ENCODE results near the gene GP2.

Gene GP2

DNA sequence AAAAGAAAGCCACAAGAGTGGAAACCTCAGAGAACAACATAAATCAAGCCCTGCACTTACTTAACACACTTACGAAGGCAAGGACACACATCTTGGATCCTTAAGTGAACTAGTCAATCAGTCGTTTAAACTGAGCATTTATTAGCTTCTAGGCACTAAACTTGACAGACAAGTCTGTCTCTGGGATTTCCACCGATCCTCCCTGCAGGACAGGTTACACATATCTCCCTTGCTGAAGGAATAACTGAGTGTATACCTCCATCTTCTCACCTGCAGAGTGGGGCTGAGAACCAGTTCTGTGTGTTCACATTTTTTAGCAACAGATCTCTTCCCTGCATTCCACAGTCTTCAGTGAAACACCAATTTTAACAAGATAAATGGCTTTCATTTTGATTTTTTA, 8.9 kb downstream of the GP2 start:
- H3K36me3 ChIP-seq (ENCODE audit: control insufficient read depth in 1 of 2, insufficient read depth in 2 of 2, low read length in 2 of 2) = no peaks in the 10 kb centered on the region
- no peak overlapping the region for H4K12ac ChIP-seq (ENCODE audit: low read depth, low read length)
- no peak overlapping the region for H2AFZ ChIP-seq (ENCODE audit: insufficient read depth, low read length, poor library complexity)
- H3K9ac ChIP-seq (ENCODE audit: low read length) = no peak overlapping the region
- no peaks in the 10 kb centered on the region for H3K27me3 ChIP-seq (ENCODE audit: insufficient read depth, low read length)
- H3K4me3 ChIP-seq (ENCODE audit: low read depth, low read length) = no peak overlapping the region
- peaks cover 3% of the 10 kb centered on the region for H3K9me3 ChIP-seq (ENCODE audit: insufficient read depth, low read depth, low read length)
- H3K4ac ChIP-seq (ENCODE audit: low read depth, low read length) = no peak overlapping the region
- H3K4me1 ChIP-seq (ENCODE audit: control insufficient read depth in 1 of 2, insufficient read depth in 2 of 2, low read length in 2 of 2) = no peaks in the 10 kb centered on the region
- H2BK12ac ChIP-seq (ENCODE audit: low read length) = no peak overlapping the region
- no peak overlapping the region for H3K18ac ChIP-seq (ENCODE audit: low read length)
- no peak overlapping the region for H2AK5ac ChIP-seq (ENCODE audit: low read length)
- H2BK5ac ChIP-seq (ENCODE audit: low read depth, low read length, poor library complexity) = no peak overlapping the region
- no peak overlapping the region for H3K23ac ChIP-seq (ENCODE audit: low read length)
- peak; percentile 33 to 74 for DNase-seq
- H3K14ac ChIP-seq (ENCODE audit: low read length) = no peak overlapping the region
- H3K4me2 ChIP-seq (ENCODE audit: low read length) = no peak overlapping the region
- H4K8ac ChIP-seq (ENCODE audit: low read depth, low read length) = no peak overlapping the region
- no CpG with 5 or more reads among the region's 3 CpGs for WGBS (ENCODE audit: extremely low coverage, insufficient coverage, insufficient read length)
- no peak overlapping the region for H3K27ac ChIP-seq (ENCODE audit: low read depth, low read length)
- no peaks in the 10 kb centered on the region for H3K79me2 ChIP-seq (ENCODE audit: control insufficient read depth, insufficient read depth, low read length, poor library complexity)
- no peak overlapping the region for H4K91ac ChIP-seq (ENCODE audit: low read depth, low read length)
- H2BK120ac ChIP-seq (ENCODE audit: insufficient read depth, low read length, poor library complexity) = no peak overlapping the region
- no peaks in the 10 kb centered on the region for H3K79me1 ChIP-seq (ENCODE audit: low read length)

DNA sequence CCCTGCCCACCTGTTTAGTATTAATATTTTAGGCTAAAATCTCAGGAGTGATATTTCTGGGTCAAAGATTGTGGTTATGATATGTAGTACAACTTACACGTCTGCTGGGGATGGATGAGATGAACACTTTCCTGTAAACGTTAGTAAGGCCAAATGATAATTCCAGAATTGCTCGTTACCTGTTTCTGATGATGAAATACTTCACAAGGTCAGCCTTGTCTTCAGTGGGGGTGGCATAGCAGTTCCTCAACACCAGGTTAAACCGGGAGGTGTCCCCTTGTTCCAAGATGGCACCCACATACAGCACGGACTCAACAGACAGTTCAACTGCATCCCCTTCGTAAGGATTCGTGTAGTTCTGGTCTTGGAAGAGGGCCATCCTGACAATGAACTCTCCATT, 9.3 kb downstream of the GP2 start:
- no peak overlapping the region for H2BK5ac ChIP-seq (ENCODE audit: low read depth, low read length, poor library complexity)
- WGBS (ENCODE audit: extremely low coverage, insufficient coverage, insufficient read length) = no CpG with 5 or more reads among the region's 7 CpGs
- H3K4ac ChIP-seq (ENCODE audit: low read depth, low read length) = no peak overlapping the region
- no peaks in the 10 kb centered on the region for H3K79me2 ChIP-seq (ENCODE audit: control insufficient read depth, insufficient read depth, low read length, poor library complexity)
- no peak overlapping the region for H3K4me2 ChIP-seq (ENCODE audit: low read length)
- H2BK120ac ChIP-seq (ENCODE audit: insufficient read depth, low read length, poor library complexity) = no peak overlapping the region
- H3K36me3 ChIP-seq (ENCODE audit: control insufficient read depth in 1 of 2, insufficient read depth in 2 of 2, low read length in 2 of 2) = no peaks in the 10 kb centered on the region
- no peak overlapping the region for H2AK5ac ChIP-seq (ENCODE audit: low read length)
- H3K27me3 ChIP-seq (ENCODE audit: insufficient read depth, low read length) = no peaks in the 10 kb centered on the region
- H4K91ac ChIP-seq (ENCODE audit: low read depth, low read length) = no peak overlapping the region
- no peak overlapping the region for H3K23ac ChIP-seq (ENCODE audit: low read length)
- no peak overlapping the region for H4K8ac ChIP-seq (ENCODE audit: low read depth, low read length)
- H3K9ac ChIP-seq (ENCODE audit: low read length) = no peak overlapping the region
- no peaks in the 10 kb centered on the region for H3K79me1 ChIP-seq (ENCODE audit: low read length)
- no peaks in the 10 kb centered on the region for H3K4me1 ChIP-seq (ENCODE audit: control insufficient read depth in 1 of 2, insufficient read depth in 2 of 2, low read length in 2 of 2)
- no peak for DNase-seq
- no peak overlapping the region for H4K12ac ChIP-seq (ENCODE audit: low read depth, low read length)
- no peak overlapping the region for H2BK12ac ChIP-seq (ENCODE audit: low read length)
- H2AFZ ChIP-seq (ENCODE audit: insufficient read depth, low read length, poor library complexity) = no peak overlapping the region
- H3K18ac ChIP-seq (ENCODE audit: low read length) = no peak overlapping the region
- peaks cover 3% of the 10 kb centered on the region for H3K9me3 ChIP-seq (ENCODE audit: insufficient read depth, low read depth, low read length)
- no peak overlapping the region for H3K27ac ChIP-seq (ENCODE audit: low read depth, low read length)
- H3K14ac ChIP-seq (ENCODE audit: low read length) = no peak overlapping the region
- H3K4me3 ChIP-seq (ENCODE audit: low read depth, low read length) = no peak overlapping the region

DNA sequence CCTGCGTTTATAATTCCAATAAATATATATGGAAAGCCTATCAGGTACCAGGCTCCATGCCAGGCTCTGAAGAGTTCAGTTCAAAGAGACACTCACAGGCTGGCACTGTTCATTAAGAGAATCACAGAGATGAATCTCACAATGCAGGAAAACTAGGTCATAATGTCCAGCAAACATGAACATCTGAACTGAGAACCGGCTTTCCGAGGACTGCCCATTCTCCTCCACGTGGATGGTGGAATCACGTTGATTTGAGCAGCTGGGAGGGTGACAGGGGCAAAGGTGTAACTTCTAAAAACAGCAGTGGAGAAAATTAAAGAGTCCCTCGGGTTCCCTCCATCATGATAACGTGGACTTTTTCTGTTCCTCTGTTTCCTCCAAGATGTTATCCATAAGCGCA, 10.2 kb downstream of the GP2 start:
- H3K9me3 ChIP-seq (ENCODE audit: insufficient read depth, low read depth, low read length) = peaks cover 3% of the 10 kb centered on the region
- no peak overlapping the region for H2BK120ac ChIP-seq (ENCODE audit: insufficient read depth, low read length, poor library complexity)
- no peak overlapping the region for H4K8ac ChIP-seq (ENCODE audit: low read depth, low read length)
- no peak overlapping the region for H4K12ac ChIP-seq (ENCODE audit: low read depth, low read length)
- no peaks in the 10 kb centered on the region for H3K79me1 ChIP-seq (ENCODE audit: low read length)
- no peak overlapping the region for H2AK5ac ChIP-seq (ENCODE audit: low read length)
- H3K4ac ChIP-seq (ENCODE audit: low read depth, low read length) = no peak overlapping the region
- H3K27me3 ChIP-seq (ENCODE audit: insufficient read depth, low read length) = no peaks in the 10 kb centered on the region
- H3K4me3 ChIP-seq (ENCODE audit: low read depth, low read length) = no peak overlapping the region
- H3K18ac ChIP-seq (ENCODE audit: low read length) = no peak overlapping the region
- no peak overlapping the region for H2BK12ac ChIP-seq (ENCODE audit: low read length)
- H3K14ac ChIP-seq (ENCODE audit: low read length) = no peak overlapping the region
- DNase-seq = no peak
- H3K27ac ChIP-seq (ENCODE audit: low read depth, low read length) = no peak overlapping the region
- H3K4me2 ChIP-seq (ENCODE audit: low read length) = no peak overlapping the region
- H4K91ac ChIP-seq (ENCODE audit: low read depth, low read length) = no peak overlapping the region
- no peaks in the 10 kb centered on the region for H3K36me3 ChIP-seq (ENCODE audit: control insufficient read depth in 1 of 2, insufficient read depth in 2 of 2, low read length in 2 of 2)
- no CpG with 5 or more reads among the region's 8 CpGs for WGBS (ENCODE audit: extremely low coverage, insufficient coverage, insufficient read length)
- no peak overlapping the region for H2BK5ac ChIP-seq (ENCODE audit: low read depth, low read length, poor library complexity)
- H2AFZ ChIP-seq (ENCODE audit: insufficient read depth, low read length, poor library complexity) = no peak overlapping the region
- H3K23ac ChIP-seq (ENCODE audit: low read length) = no peak overlapping the region
- no peaks in the 10 kb centered on the region for H3K4me1 ChIP-seq (ENCODE audit: control insufficient read depth in 1 of 2, insufficient read depth in 2 of 2, low read length in 2 of 2)
- H3K79me2 ChIP-seq (ENCODE audit: control insufficient read depth, insufficient read depth, low read length, poor library complexity) = no peaks in the 10 kb centered on the region
- H3K9ac ChIP-seq (ENCODE audit: low read length) = no peak overlapping the region

DNA sequence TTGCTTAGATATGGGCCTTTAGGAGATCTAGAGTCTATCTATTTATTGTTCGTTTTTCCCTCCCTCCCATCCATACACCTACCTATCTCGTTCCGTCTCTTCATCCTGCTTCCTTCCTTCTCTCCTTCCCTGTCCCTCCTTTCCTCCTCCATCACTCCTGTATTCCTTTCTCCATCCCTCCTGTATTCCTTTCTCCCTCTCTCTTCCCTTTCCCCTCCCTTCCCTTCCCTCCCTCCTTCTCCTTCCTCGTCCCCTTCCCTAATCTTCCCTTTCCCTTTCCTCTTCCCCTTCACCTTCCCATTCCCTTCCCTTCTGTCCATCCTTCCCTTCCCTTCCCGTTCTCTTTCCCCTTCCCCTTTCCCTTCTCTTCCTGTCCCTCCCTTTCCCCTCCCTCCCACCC, 10.6 kb downstream of the GP2 start:
- Histone ChIP-seq H4K8ac (ENCODE audit: low read depth, low read length) (no peak overlapping the region), H2AK5ac (ENCODE audit: low read length) (no peak overlapping the region), H2AFZ (ENCODE audit: insufficient read depth, low read length, poor library complexity) (no peak overlapping the region), H2BK5ac (ENCODE audit: low read depth, low read length, poor library complexity) (no peak overlapping the region), H4K12ac (ENCODE audit: low read depth, low read length) (no peak overlapping the region), H4K91ac (ENCODE audit: low read depth, low read length) (no peak overlapping the region), H3K9ac (ENCODE audit: low read length) (no peak overlapping the region), H2BK120ac (ENCODE audit: insufficient read depth, low read length, poor library complexity) (no peak overlapping the region), H3K14ac (ENCODE audit: low read length) (no peak overlapping the region), H3K4me2 (ENCODE audit: low read length) (no peak overlapping the region), H3K27me3 (ENCODE audit: insufficient read depth, low read length) (no peaks in the 10 kb centered on the region), H3K79me1 (ENCODE audit: low read length) (no peaks in the 10 kb centered on the region), H3K4ac (ENCODE audit: low read depth, low read length) (no peak overlapping the region), H3K79me2 (ENCODE audit: control insufficient read depth, insufficient read depth, low read length, poor library complexity) (no peaks in the 10 kb centered on the region), H2BK12ac (ENCODE audit: low read length) (no peak overlapping the region), H3K9me3 (ENCODE audit: insufficient read depth, low read depth, low read length) (peaks cover 3% of the 10 kb centered on the region), H3K4me3 (ENCODE audit: low read depth, low read length) (no peak overlapping the region), H3K18ac (ENCODE audit: low read length) (no peak overlapping the region), H3K27ac (ENCODE audit: low read depth, low read length) (no peak overlapping the region), H3K23ac (ENCODE audit: low read length) (no peak overlapping the region), H3K4me1 (ENCODE audit: control insufficient read depth in 1 of 2, insufficient read depth in 2 of 2, low read length in 2 of 2) (no peaks in the 10 kb centered on the region), H3K36me3 (ENCODE audit: control insufficient read depth in 1 of 2, insufficient read depth in 2 of 2, low read length in 2 of 2) (no peaks in the 10 kb centered on the region)
- DNase-seq = no peak
- 95% methylated on average over 5 of the region's 5 CpGs for WGBS (ENCODE audit: extremely low coverage, insufficient coverage, insufficient read length)

Measured in trophoblast cell (in vitro differentiated cells and primary cell).